Neural progenitor cell (in vitro differentiated cells): Measurements from ENCODE around the gene SPIRE1.

Experiments used
- EZH2 ChIP-seq: fragments of 200-600 bp; sonication (generic); IDR thresholded peaks from 2 replicates; pipeline ENCODE4 v1.6.1; 2017; ENCODE audit warnings: antibody characterized with exemption, mild to moderate bottlenecking, moderate library complexity
- EZH2phosphoT487 ChIP-seq: fragments of 200-600 bp; sonication (generic); IDR thresholded peaks from 2 replicates; pipeline ENCODE4 v1.6.1; 2017; ENCODE audit warnings: antibody characterized with exemption
- TF ChIP-seq, protein P1 (sequence below): fragments of 200-600 bp; sonication (generic); IDR thresholded peaks from 2 replicates; pipeline ENCODE4 v1.5.1; 2017; ENCODE audit warnings: antibody characterized with exemption, mild to moderate bottlenecking

GRCh38 chr18:12429556-12429955 lies 228.4 kb downstream of the SPIRE1 start:
- TF ChIP-seq, protein P1, sequence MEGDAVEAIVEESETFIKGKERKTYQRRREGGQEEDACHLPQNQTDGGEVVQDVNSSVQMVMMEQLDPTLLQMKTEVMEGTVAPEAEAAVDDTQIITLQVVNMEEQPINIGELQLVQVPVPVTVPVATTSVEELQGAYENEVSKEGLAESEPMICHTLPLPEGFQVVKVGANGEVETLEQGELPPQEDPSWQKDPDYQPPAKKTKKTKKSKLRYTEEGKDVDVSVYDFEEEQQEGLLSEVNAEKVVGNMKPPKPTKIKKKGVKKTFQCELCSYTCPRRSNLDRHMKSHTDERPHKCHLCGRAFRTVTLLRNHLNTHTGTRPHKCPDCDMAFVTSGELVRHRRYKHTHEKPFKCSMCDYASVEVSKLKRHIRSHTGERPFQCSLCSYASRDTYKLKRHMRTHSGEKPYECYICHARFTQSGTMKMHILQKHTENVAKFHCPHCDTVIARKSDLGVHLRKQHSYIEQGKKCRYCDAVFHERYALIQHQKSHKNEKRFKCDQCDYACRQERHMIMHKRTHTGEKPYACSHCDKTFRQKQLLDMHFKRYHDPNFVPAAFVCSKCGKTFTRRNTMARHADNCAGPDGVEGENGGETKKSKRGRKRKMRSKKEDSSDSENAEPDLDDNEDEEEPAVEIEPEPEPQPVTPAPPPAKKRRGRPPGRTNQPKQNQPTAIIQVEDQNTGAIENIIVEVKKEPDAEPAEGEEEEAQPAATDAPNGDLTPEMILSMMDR: no peak
- TF ChIP-seq EZH2 (no peak), EZH2phosphoT487 (no peak)
